IPS DF 19.7 (cell line): Measurements from ENCODE around the gene PROSER1.
"Not testable (repeated sequence)": the region's sequence is repeated elsewhere in the genome, so short reads cannot be mapped to it uniquely, and the experiment has no call there.

Experiments used
- DNase-seq: peaks from one replicate; pipeline ENCODE4 v3.0.0-alpha.2; 2013; ENCODE audit warnings: low read depth, low spot score

PROSER1 gene

DNA sequence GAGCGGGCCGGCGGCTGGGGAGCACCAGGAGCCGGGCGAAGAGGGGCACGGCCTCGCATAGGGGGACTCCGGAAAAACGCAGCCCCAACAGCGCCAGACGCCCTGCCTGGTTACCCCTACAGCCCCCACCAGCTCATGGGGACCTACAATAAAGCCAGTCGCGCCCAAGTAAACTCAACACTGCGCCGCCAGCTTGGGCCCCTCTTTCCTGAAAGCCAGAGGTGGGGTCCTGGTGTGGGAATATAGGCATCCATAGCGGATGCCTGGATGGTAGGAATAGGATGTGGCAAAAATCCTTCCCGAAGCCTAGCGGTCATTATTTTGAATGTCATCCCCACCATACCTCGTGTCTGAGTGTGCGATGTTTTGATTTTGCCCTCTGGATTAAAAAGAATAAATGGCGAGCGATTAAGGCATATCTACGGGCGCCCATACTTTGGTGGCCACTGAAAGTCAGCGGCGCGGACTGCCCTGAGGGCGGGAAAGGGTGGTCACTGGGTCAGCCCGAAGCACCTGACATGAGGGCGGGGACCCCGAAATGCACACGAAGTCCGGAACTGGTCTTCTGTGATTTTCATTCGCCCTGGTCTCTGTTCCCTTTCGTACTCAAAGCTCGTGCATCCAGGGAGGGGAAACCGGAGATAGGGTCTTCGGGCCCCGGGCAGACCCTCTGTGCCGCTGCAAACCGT, at the start of gene PROSER1, which contains the start of gene NHLRC3:
Gene PROSER1 (minus strand): TSS at position 210 of the 689 bp plus-strand sequence. CDS start 847 bp downstream, outside the sequence.
Gene NHLRC3 (plus strand): TSS at position 577 of the 689 bp plus-strand sequence. CDS start 184 bp downstream, outside the sequence.
- peak; percentile 77 for DNase-seq

- DNase-seq = not testable (repeated sequence)
These were observed 48.5 kb upstream of the PROSER1 start for GRCh38 chr13:39086251-39086945.

- no peak for DNase-seq
These were observed 36.1 kb upstream of the PROSER1 start for GRCh38 chr13:39073983-39074382.

DNA sequence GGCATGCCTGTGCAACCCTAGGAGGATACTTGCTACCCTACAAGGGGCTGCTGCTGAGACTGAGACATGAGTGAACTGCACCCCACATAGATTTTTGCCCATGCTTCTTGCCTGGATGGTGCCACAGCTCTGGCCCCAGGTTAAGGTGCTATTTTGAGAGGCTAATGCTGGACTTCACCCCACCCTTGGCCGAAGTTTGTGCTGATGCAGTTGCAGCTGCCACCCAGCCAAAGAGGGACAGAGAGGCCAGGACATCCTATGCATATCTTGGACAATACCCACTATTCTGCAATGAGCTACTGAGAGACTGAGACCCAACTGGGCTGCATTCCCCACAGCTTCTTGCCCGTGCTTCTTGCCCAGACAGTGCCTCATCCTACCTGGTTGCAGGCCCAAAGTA, 35.0 kb upstream of the PROSER1 start:
- no peak for DNase-seq

- no peak for DNase-seq
These were observed 24.1 kb upstream of the PROSER1 start for GRCh38 chr13:39062004-39062403.

- no peak for DNase-seq
These were observed 20.2 kb upstream of the PROSER1 start for GRCh38 chr13:39058040-39058439.

GRCh38 chr13:39056018-39056417, 18.1 kb upstream of the PROSER1 start:
- no peak for DNase-seq

GRCh38 chr13:39054112-39054511, 16.2 kb upstream of the PROSER1 start:
- DNase-seq = no peak

DNA sequence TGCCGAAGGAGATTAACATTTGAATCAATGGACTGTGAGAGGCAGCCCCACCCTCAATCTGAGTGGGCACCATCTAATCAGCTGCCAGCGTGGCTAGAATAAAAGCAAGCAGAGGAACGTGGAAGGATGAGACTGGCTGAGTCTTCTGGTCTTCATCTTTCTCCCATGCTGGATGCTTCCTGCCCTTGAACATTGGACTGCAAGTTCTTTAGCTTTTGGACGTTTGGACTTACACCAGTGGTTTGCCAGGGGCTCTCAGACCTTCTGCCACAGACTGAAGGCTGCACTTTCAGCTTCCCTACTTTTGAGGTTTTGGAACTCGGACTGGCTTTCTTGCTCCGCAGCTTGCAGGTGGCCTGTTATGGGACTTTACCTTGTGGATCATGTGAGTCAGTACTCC, 15.1 kb upstream of the PROSER1 start:
- DNase-seq = no peak

- no peak for DNase-seq
These were observed 13.3 kb upstream of the PROSER1 start for GRCh38 chr13:39051157-39051556.

GRCh38 chr13:39049274-39049673, 11.4 kb upstream of the PROSER1 start:
- no peak for DNase-seq

DNA sequence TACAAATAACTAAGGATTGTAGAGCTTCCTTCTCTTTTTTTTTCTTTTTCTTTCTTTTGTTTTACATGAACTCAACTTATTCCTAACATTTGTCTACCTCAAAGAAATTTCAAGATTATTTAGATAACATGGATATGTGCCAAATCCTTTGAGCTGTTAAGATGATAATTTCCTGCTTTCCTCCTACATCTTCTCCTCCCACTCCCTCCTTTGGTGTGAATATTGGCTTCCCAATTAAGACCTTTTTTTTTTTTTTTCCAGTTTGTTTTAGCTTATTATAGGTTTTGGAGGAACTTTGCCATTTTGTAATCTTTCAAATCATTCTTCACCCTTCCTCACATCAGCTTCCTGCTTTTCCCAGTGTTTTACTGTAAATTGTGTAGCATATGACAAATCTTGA, 10.9 kb upstream of the PROSER1 start:
- no peak for DNase-seq

GRCh38 chr13:39047560-39047959, 9.7 kb upstream of the PROSER1 start:
- DNase-seq = no peak

- DNase-seq = no peak
These were observed 6.6 kb upstream of the PROSER1 start for GRCh38 chr13:39044536-39044935.

DNA sequence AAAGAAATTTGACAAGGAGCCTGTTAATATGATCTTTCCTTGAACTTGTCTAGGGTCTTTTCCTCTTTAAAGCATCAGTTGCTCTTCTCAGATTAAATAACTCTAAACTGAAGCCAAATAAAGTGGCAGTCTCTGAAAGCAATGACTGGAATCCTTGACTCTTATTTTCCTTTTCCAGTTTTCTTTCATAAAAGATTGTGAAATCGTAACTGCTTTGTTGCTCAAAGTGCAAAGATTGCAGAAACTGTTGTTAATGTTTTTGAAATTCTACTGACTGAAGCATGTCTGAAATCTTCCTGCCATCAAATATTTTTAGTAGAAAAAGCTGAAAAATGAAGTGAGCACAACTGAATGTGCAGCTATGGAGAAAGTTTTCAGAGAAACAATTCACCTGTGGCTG, 2.3 kb upstream of the PROSER1 start:
- DNase-seq = no peak

GRCh38 chr13:39039041-39039440, 1.2 kb upstream of the PROSER1 start:
- DNase-seq = no peak

GRCh38 chr13:39038569-39039030, 711 bp upstream of the PROSER1 start:
- DNase-seq = no peak

DNA sequence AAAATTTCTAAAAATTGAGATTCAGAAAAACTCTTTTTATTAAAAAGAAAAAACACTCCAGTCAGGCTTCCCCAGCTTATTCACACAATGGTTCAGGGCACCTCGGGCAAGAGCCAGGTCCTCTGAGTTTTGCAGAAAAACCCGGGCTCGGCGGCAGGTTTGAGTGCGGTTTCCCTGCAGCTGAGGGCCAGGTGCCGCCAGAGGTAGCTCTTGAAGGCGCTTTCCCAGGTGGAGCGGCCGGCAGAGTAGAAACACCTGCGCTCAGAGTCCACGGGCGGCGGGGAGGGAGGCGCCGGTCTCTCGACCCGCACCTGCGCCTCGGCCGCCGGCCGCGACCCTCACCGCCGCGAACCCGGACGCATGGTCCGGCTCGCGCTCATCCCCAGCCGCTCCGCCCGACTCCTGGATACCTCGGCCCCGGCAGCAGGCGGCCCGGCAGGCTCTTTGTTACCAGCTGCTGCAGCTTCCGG, 444 bp downstream of the PROSER1 start:
- DNase-seq = no peak

DNA sequence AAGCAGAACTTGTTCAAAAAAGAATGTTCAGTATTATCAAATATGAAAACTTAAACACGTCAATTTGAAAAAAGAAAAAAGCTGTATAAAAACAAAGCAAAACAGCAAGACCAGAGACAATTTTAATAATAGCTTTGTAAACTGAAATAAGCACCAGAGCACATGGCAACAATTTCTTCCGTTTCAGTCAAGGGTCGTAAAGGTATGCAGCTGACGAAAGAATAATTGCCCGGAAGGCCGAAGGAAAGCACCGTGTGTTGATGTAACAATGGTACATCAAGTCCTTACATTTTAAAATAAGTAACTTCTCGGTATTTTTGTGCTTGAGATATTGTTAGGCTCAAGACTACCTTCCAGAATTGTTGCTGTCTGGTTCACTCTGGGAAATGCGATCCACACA, 1.7 kb downstream of the PROSER1 start:
- no peak for DNase-seq

DNA sequence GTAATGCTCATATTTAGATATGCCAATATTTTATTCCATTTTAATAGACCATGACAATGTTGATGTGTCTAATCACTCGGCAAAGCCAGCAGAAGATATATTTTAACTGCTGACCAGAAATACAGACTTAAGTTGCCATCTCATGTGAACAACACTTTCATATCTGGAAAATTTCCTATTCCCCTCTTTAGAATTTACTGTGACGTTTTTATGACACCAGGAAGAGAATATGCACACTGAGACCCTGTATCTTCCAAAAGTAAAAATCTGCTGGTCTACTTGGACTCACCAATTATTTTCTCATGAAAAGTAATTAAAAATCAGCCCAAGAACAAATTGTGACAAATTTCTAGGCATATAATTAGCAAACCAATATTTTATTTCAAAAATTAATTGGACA, 2.1 kb downstream of the PROSER1 start:
- DNase-seq = no peak

- no peak for DNase-seq
These were observed 2.7 kb downstream of the PROSER1 start for GRCh38 chr13:39035204-39035603.

DNA sequence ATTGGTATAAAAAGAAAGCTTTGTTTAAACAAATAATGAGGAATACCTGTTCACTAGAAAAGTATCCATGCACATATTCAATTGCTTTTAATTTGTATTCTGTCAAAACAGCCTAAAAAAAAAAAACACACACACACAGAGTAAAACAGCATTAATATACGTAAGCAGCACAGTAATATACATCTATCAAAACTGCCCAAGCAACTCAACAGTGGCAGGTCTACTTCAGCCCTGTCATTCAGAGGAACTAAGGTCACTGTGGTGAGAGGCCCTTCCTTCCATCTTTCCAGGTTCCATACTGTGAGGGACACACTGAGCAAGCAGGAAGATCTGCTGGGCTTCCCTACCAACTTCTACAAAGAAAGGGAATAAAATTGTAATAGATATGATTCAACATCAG, 3.8 kb downstream of the PROSER1 start:
- DNase-seq = no peak

GRCh38 chr13:39032150-39032549, 5.7 kb downstream of the PROSER1 start:
- DNase-seq = no peak
